ENCODE data around the gene HSD17B12.
"Not testable (repeated sequence)": the region's sequence is repeated elsewhere in the genome, so short reads cannot be mapped to it uniquely, and the experiment has no call there.

Gene HSD17B12

GRCh38 chr11:43680521-43681400 is at the start of gene HSD17B12:
TSS of gene HSD17B12 (plus strand) at chr11:43680738. CDS start at chr11:43680828, 90 bp downstream.
- peak; percentile 97 to 99 (median 97) for DNase-seq (ENCODE audit: low read depth in 3 of 3)

GRCh38 chr11:43631732-43632131 is 48.8 kb upstream of the HSD17B12 start:
- DNase-seq (ENCODE audit: low read depth in 3 of 3), result no peak

- no peak for DNase-seq (ENCODE audit: low read depth in 3 of 3)
These were observed 48.4 kb upstream of the HSD17B12 start for GRCh38 chr11:43632181-43632580.

- no peak for DNase-seq (ENCODE audit: low read depth in 3 of 3)
These were observed 41.8 kb upstream of the HSD17B12 start for GRCh38 chr11:43638717-43639116.

- no peak for DNase-seq (ENCODE audit: low read depth in 3 of 3)
These were observed 41.3 kb upstream of the HSD17B12 start for GRCh38 chr11:43639224-43639623.

GRCh38 chr11:43639920-43640319 is 40.6 kb upstream of the HSD17B12 start:
- no peak for DNase-seq (ENCODE audit: low read depth in 3 of 3)

- peak; percentile 71 to 83 (median 79) for DNase-seq (ENCODE audit: low read depth in 3 of 3)
These were observed 36.5 kb upstream of the HSD17B12 start for GRCh38 chr11:43643898-43644620.

GRCh38 chr11:43644621-43645299 is 35.8 kb upstream of the HSD17B12 start:
- DNase-seq (ENCODE audit: low read depth in 3 of 3), result no peak

- no peak for DNase-seq (ENCODE audit: low read depth in 3 of 3)
These were observed 33.8 kb upstream of the HSD17B12 start for GRCh38 chr11:43646767-43647166.

GRCh38 chr11:43648888-43649287 is 31.6 kb upstream of the HSD17B12 start:
- no peak for DNase-seq (ENCODE audit: low read depth in 3 of 3)

- no peak for DNase-seq (ENCODE audit: low read depth in 3 of 3)
These were observed 31.0 kb upstream of the HSD17B12 start for GRCh38 chr11:43649501-43649900.

GRCh38 chr11:43649921-43650320 is 30.6 kb upstream of the HSD17B12 start:
- no peak for DNase-seq (ENCODE audit: low read depth in 3 of 3)

GRCh38 chr11:43663018-43663417 is 17.5 kb upstream of the HSD17B12 start:
- DNase-seq (ENCODE audit: low read depth in 3 of 3), result not testable (repeated sequence)

- no peak for DNase-seq (ENCODE audit: low read depth in 3 of 3)
These were observed 16.2 kb upstream of the HSD17B12 start for GRCh38 chr11:43664295-43664694.

GRCh38 chr11:43671284-43671683 is 9.3 kb upstream of the HSD17B12 start:
- not testable (repeated sequence) for DNase-seq (ENCODE audit: low read depth in 3 of 3)

- DNase-seq (ENCODE audit: low read depth in 3 of 3), result no peak
These were observed 6.0 kb upstream of the HSD17B12 start for GRCh38 chr11:43674560-43674959.

GRCh38 chr11:43676933-43677332 is 3.6 kb upstream of the HSD17B12 start:
- no peak for DNase-seq (ENCODE audit: low read depth in 3 of 3)

GRCh38 chr11:43681401-43681942 is 934 bp downstream of the HSD17B12 start:
- DNase-seq (ENCODE audit: low read depth in 3 of 3), result no peak

GRCh38 chr11:43682081-43682480 is 1.5 kb downstream of the HSD17B12 start:
- DNase-seq (ENCODE audit: low read depth in 3 of 3), result not testable (repeated sequence)

- no peak for DNase-seq (ENCODE audit: low read depth in 3 of 3)
These were observed 4.9 kb downstream of the HSD17B12 start for GRCh38 chr11:43685440-43685839.

GRCh38 chr11:43686207-43686606 is 5.7 kb downstream of the HSD17B12 start:
- no peak for DNase-seq (ENCODE audit: low read depth in 3 of 3)
